Erythroblast (primary cell): ENCODE measurements around the gene CLDN4.
A peak's percentile ranks its signal among the peaks of the same experiment; 100 is the strongest.

Experiments used
- GATA1 ChIP-seq: IDR thresholded peaks from 2 replicates; pipeline ENCODE4 v1.6.1; 2011; ENCODE audit warnings: low read depth, mild to moderate bottlenecking, control low read depth, low read length, moderate library complexity
- POLR2A ChIP-seq: IDR thresholded peaks from 2 replicates; pipeline ENCODE4 v1.6.1; 2011; ENCODE audit warnings: mild to moderate bottlenecking, low read length

DNA sequence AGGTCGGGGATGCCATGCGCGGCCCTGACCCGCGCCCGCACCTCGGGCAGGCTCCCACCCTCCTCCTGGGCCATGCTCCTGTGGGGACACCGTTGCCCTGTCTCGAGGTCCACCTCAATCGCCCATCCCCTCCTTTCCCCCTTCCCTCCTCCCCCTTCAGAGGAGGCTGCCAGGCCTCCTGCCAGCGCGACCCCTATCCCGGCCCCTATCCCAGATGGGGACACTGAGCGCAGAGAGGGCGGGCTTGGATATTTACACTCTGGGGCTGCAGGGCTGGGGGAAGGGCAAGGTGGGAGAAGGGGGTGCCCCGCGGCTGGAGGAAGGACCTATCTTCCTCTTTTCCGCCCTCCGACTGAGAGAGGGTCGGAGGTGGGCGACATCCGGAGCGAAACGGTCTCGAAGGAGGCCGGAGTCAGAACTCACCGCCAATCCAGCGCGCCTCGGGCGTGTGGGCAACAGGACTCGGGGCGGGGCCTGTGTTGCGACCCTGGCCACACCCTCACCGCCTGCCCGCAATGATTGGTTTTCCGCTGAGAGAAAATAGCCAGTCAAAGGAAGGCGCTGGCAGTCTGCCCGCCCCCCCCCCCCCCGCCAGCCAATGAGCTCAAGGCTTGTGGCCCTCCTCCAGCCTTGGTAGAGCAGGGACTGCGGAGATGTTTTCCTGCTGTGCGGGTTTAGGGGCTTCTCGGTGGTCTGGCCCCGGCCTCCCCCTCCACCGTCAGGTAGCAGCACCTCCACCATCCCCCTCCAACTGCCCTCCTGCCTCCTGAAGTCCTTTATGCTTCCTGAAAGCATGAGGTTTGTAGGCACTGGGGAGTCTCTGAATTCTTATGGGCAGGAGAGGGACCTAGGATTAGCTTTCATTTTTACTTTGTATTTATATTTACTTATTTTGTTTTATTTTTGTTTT is 11.5 kb downstream of the CLDN4 start, which contains the start of gene METTL27:
- peak; percentile 36 for TF ChIP-seq POLR2A
- TF ChIP-seq GATA1: no peak
